K562 (cell line): Measurements from ENCODE around the gene UBE2E1. TPM values are rescaled to one million over a fixed set of nuclear protein-coding genes. Genes with fewer than 3 reads are reported as not detected.

Experiments used
- CC2D1A ChIP-seq: fragments of 450-650 bp; IDR thresholded peaks from 2 replicates; pipeline ENCODE4 v1.6.1; 2017; ENCODE audit warnings: mild to moderate bottlenecking
- HDAC1 ChIP-seq, 2 experiments: fragments of 450-650 bp; IDR thresholded peaks; 2 replicates each; pipeline ENCODE4 v1.6.1; 2016 to 2017; ENCODE audit warnings: inconsistent platforms in 1 of 2, mild to moderate bottlenecking in 1 of 2, moderate library complexity in 1 of 2
- HSF4 ChIP-seq: fragments of 250-450 bp; sonication (Bioruptor Pico); IDR thresholded peaks from 2 replicates; pipeline ENCODE4 v2.1.2; 2022; ENCODE audit warnings: mild to moderate bottlenecking, moderate library complexity, borderline replicate concordance
- MXI1 ChIP-seq: IDR thresholded peaks from 2 replicates; pipeline ENCODE4 v1.6.1; 2011; ENCODE audit warnings: low read depth, mild to moderate bottlenecking, improper control_type of control experiment, low read length
- PCBP2 ChIP-seq: fragments of 200-400 bp; formaldehyde crosslinking; IDR thresholded peaks from 2 replicates; pipeline ENCODE4 v1.6.1; 2018; ENCODE audit warnings: low read length, low read depth, mild to moderate bottlenecking, moderate library complexity; ENCODE audit not compliant: poor library complexity, severe bottlenecking
- POLR3A ChIP-seq: IDR thresholded peaks from 2 replicates; pipeline ENCODE4 v1.6.1; 2011; ENCODE audit warnings: borderline replicate concordance, mild to moderate bottlenecking, moderate library complexity; ENCODE audit not compliant: insufficient read length, insufficient read depth; ENCODE audit errors: extremely low read depth
- RBBP5 ChIP-seq: fragments of 200-600 bp; sonication (generic); IDR thresholded peaks from 2 replicates; pipeline ENCODE4 v1.6.1; 2012; ENCODE audit warnings: borderline replicate concordance, mild to moderate bottlenecking, low read length, control low read depth, inconsistent platforms; ENCODE audit not compliant: insufficient read depth, poor library complexity, severe bottlenecking
- SMC3 ChIP-seq: conservative IDR thresholded peaks from 2 replicates; pipeline ENCODE4 v1.6.1; 2011; ENCODE audit warnings: low read depth, low read length, improper control_type of control experiment; ENCODE audit not compliant: insufficient read depth
- TAF7 ChIP-seq: fragments of 450-650 bp; IDR thresholded peaks from 2 replicates; pipeline ENCODE4 v1.6.1; 2016; ENCODE audit warnings: missing genetic modification characterization, missing compliant biosample characterization
- THRAP3 ChIP-seq: fragments of 450-650 bp; IDR thresholded peaks from 2 replicates; pipeline ENCODE4 v1.6.1; 2016; ENCODE audit warnings: mild to moderate bottlenecking, inconsistent platforms, borderline replicate concordance
- ZNF143 ChIP-seq: sonication (generic); formaldehyde crosslinking; IDR thresholded peaks from 2 replicates; pipeline ENCODE4 v1.9.0; 2022; ENCODE audit warnings: mild to moderate bottlenecking, missing genetic modification reagents
- polyA plus RNA-seq, 8 experiments: library from polyadenylated mRNA; depleted of rRNA in 4 of 8; stranded (reverse) in 5 of 8; unstranded in 3 of 8; fragments of >200 nt; fragmentation: Nextera tagmentation in 2 of 8; fragmentation: Illumina TruSeq in 1 of 8; extraction: Ambion mirVana in 2 of 8; extraction: Trizol in 1 of 8; gene quantifications; 2 replicates each; pipeline versions ENCODE4 v1.2.1 to v1.2.3, GENCODE V29; 2011 to 2014; ENCODE audit warnings: inconsistent platforms in 1 of 8, missing spikeins in 1 of 8
- total RNA-seq, 7 experiments: library from RNA; depleted of rRNA in 6 of 7; stranded (reverse); fragments of >200 nt in 6 of 7; fragmentation: Illumina TruSeq in 2 of 7; extraction: Trizol in 2 of 7; gene quantifications; 2 replicates each; pipeline versions ENCODE4 v1.2.1 to v1.2.3, GENCODE V29; 2011 to 2021; ENCODE audit warnings: low replicate concordance in 1 of 7
- TF ChIP-seq, protein P1 (sequence below): IDR thresholded peaks from 2 replicates; pipeline ENCODE4 v1.6.1; 2011; ENCODE audit not compliant: insufficient read length; ENCODE audit errors: extremely low read depth
- TF ChIP-seq, protein P2 (sequence below), 2 experiments: fragments of 450-650 bp; IDR thresholded peaks; 2 replicates each; pipeline ENCODE4 v1.6.1; 2016
- TF ChIP-seq, protein P3 (sequence below): fragments of 200-800 bp; sonication (Bioruptor generic); IDR thresholded peaks from 2 replicates; pipeline ENCODE4 v1.6.1; 2017; ENCODE audit warnings: missing genetic modification characterization, missing compliant biosample characterization
- TF ChIP-seq, protein P4 (sequence below), 2 experiments: fragments of 450-650 bp; conservative IDR thresholded peaks; 2 replicates each; pipeline ENCODE4 v1.6.1; 2017; ENCODE audit warnings: mild to moderate bottlenecking in 2 of 2, moderate library complexity in 2 of 2
- TF ChIP-seq, protein P5 (sequence below): fragments of 450-650 bp; formaldehyde crosslinking; IDR thresholded peaks from 2 replicates; pipeline ENCODE4 v1.4.0; 2020; ENCODE audit warnings: mild to moderate bottlenecking, moderate library complexity
- TF ChIP-seq, protein P6 (sequence below): fragments of 250-450 bp; sonication (Bioruptor Pico); IDR thresholded peaks from 2 replicates; pipeline ENCODE4 v1.8.0; 2021; ENCODE audit warnings: borderline replicate concordance, mild to moderate bottlenecking, moderate library complexity; ENCODE audit not compliant: poor library complexity, severe bottlenecking

UBE2E1 gene
- total and polyA plus RNA-seq, 9 of the 15 experiments (the other 6 are each of a cell fraction or from before 2014, with no cell fraction given) = 54.4 to 294 (median 165) TPM

DNA sequence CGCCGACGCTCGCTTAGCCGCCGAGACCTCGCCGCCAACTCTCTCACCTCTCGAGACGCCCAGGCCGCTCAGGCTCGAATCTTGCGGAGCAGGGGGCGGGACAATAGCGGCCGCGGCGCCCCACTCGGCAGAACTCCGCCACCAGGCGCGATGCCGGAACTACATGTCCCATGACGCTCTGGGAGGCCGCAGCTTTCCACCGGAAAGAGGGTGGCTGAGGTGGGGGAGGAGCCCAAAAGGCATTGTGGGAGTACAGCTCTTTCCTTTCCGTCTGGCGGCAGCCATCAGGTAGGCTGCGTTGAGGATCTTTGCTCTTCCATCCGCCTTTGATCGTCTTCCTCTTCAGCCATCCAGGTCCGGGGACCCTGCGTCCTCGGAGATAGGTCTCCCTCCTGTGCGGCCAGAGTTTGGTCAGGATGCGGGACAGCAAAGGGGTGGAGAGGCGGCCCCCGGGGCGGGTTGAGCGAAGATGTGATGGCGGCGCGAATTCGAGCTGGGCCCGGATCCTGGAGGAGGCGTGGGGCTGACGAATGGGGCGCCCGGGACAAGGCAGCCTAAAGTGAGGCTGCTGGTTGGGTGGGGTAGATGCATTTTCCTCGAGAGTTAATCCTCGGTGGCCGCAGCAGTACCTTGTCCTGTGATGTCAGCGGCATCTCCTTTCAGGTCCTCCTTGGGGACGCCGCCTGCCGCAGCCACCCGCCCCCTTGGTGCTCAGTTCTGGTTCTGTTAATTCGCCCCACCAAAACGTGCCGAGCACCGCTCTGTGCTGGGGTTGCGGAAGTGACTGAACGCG, 111.3 kb downstream of the UBE2E1 start, which contains the start of the genes NKIRAS1 and RPL15 (continued):
- TF ChIP-seq, protein P1, sequence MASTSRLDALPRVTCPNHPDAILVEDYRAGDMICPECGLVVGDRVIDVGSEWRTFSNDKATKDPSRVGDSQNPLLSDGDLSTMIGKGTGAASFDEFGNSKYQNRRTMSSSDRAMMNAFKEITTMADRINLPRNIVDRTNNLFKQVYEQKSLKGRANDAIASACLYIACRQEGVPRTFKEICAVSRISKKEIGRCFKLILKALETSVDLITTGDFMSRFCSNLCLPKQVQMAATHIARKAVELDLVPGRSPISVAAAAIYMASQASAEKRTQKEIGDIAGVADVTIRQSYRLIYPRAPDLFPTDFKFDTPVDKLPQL = peak; percentile 95
- TF ChIP-seq, protein P2, sequence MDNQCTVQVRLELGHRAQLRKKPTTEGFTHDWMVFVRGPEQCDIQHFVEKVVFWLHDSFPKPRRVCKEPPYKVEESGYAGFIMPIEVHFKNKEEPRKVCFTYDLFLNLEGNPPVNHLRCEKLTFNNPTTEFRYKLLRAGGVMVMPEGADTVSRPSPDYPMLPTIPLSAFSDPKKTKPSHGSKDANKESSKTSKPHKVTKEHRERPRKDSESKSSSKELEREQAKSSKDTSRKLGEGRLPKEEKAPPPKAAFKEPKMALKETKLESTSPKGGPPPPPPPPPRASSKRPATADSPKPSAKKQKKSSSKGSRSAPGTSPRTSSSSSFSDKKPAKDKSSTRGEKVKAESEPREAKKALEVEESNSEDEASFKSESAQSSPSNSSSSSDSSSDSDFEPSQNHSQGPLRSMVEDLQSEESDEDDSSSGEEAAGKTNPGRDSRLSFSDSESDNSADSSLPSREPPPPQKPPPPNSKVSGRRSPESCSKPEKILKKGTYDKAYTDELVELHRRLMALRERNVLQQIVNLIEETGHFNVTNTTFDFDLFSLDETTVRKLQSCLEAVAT (IDR thresholded peaks at IDR 0.05) = peak; percentile 79 to 88; a peak in 3 of 4 replicates
- TF ChIP-seq, protein P3, sequence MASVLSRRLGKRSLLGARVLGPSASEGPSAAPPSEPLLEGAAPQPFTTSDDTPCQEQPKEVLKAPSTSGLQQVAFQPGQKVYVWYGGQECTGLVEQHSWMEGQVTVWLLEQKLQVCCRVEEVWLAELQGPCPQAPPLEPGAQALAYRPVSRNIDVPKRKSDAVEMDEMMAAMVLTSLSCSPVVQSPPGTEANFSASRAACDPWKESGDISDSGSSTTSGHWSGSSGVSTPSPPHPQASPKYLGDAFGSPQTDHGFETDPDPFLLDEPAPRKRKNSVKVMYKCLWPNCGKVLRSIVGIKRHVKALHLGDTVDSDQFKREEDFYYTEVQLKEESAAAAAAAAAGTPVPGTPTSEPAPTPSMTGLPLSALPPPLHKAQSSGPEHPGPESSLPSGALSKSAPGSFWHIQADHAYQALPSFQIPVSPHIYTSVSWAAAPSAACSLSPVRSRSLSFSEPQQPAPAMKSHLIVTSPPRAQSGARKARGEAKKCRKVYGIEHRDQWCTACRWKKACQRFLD (CRISPR knock-in tag) = peak; percentile 75; the same call in 1 of the 2 replicates
- TF ChIP-seq SMC3 (peak; percentile 20; the same call in 1 of the 2 replicates), HDAC1 (IDR thresholded peaks at IDR 0.05) (peak; percentile 24 to 58; a peak in 3 of 4 replicates), CC2D1A (peak; percentile 11; the same call in 1 of the 2 replicates), TAF7 (tag) (peak; percentile 100), ZNF143 (CRISPR knock-in tag) (peak; percentile 99), PCBP2 (no peak), THRAP3 (peak; percentile 67), HSF4 (no peak), POLR3A (no peak), RBBP5 (peak; percentile 100), MXI1 (peak; percentile 34; the same call in 1 of the 2 replicates)
- TF ChIP-seq, protein P4, sequence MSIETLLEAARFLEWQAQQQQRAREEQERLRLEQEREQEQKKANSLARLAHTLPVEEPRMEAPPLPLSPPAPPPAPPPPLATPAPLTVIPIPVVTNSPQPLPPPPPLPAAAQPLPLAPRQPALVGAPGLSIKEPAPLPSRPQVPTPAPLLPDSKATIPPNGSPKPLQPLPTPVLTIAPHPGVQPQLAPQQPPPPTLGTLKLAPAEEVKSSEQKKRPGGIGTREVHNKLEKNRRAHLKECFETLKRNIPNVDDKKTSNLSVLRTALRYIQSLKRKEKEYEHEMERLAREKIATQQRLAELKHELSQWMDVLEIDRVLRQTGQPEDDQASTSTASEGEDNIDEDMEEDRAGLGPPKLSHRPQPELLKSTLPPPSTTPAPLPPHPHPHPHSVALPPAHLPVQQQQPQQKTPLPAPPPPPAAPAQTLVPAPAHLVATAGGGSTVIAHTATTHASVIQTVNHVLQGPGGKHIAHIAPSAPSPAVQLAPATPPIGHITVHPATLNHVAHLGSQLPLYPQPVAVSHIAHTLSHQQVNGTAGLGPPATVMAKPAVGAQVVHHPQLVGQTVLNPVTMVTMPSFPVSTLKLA (conservative IDR thresholded peaks at IDR 0.05) = peak; percentile 78 to 84
- TF ChIP-seq, protein P5, sequence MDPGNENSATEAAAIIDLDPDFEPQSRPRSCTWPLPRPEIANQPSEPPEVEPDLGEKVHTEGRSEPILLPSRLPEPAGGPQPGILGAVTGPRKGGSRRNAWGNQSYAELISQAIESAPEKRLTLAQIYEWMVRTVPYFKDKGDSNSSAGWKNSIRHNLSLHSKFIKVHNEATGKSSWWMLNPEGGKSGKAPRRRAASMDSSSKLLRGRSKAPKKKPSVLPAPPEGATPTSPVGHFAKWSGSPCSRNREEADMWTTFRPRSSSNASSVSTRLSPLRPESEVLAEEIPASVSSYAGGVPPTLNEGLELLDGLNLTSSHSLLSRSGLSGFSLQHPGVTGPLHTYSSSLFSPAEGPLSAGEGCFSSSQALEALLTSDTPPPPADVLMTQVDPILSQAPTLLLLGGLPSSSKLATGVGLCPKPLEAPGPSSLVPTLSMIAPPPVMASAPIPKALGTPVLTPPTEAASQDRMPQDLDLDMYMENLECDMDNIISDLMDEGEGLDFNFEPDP = peak; percentile 75; the same call in 1 of the 2 replicates
- TF ChIP-seq, protein P6, sequence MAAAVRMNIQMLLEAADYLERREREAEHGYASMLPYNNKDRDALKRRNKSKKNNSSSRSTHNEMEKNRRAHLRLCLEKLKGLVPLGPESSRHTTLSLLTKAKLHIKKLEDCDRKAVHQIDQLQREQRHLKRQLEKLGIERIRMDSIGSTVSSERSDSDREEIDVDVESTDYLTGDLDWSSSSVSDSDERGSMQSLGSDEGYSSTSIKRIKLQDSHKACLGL (CRISPR knock-in tag) = no peak
